Stomach (tissue), 4 donors: ENCODE measurements around the gene APOL1.

Experiments
- CTCF ChIP-seq, 7 experiments: fragments of 450-650 bp in 4 of 7; fragments of 200-600 bp in 3 of 7; sonication (generic) in 3 of 7; IDR thresholded peaks; one replicate each; pipeline ENCODE4 v1.5.1; 2016 to 2019; ENCODE audit warnings: antibody characterized with exemption in 7 of 7, control low read depth in 2 of 7, mild to moderate bottlenecking in 1 of 7
- EP300 ChIP-seq: sonication (generic); formaldehyde crosslinking; IDR thresholded peaks from one replicate; pipeline ENCODE4 v1.6.1; 2017; ENCODE audit warnings: antibody characterized with exemption
- POLR2A ChIP-seq, 4 donors: fragments of 450-650 bp; IDR thresholded peaks; one replicate each; pipeline ENCODE4 v1.6.1; 2016; ENCODE audit warnings: antibody characterized with exemption in 4 of 4, control low read depth in 2 of 4, mild to moderate bottlenecking in 1 of 4, moderate library complexity in 1 of 4
- POLR2AphosphoS5 ChIP-seq, 3 donors: sonication (generic); formaldehyde crosslinking; IDR thresholded peaks; one replicate each; pipeline ENCODE4 v1.6.1; 2016; ENCODE audit warnings: antibody characterized with exemption in 3 of 3

DNA sequence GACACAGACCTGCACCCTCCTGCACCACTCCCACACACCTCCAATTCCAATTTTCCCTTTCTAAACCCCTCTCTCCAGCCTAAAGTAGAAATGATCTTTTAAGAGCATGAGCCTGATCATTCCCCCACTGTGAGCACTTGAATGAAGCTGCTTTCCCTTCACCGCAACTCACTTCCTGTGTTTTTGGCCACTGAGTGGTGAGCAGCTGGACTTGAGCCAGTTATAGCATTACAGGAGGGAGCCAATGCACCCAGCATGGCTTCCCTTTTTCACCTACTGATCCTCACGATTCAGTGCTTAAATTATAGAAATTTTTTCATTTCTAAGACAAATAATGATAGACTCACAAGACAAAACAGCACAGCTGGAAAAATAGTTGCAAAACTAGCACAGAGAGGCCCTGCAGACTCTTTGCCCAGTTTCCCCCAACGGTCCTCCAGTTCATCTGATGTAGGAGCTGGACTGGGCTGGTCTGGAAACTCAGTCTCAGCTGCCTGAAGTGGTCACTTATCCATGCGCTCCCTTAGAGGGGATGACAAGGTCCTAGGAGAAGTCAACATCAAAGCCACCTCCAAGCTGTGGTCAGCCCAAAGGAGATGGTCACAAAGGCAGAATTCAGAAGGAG, 41.6 kb upstream of the APOL1 start:
- TF ChIP-seq CTCF (IDR thresholded peaks at IDR 0.05) = no peak
- TF ChIP-seq EP300 = no peak
- no peak for TF ChIP-seq POLR2A (IDR thresholded peaks at IDR 0.05)
- no peak for TF ChIP-seq POLR2AphosphoS5 (IDR thresholded peaks at IDR 0.05)
